HG03103 (cell line): ENCODE results near the gene PHLDB3.
"Not testable (repeated sequence)": the region's sequence is repeated elsewhere in the genome, so short reads cannot be mapped to it uniquely, and the experiment has no call there.

Source experiments
- ATAC-seq: cut with Tn5 transposase; IDR thresholded peaks from one replicate; pipeline ENCODE4 v1.9.1; 2021; ENCODE audit warnings: low read depth; ENCODE audit not compliant: unreplicated experiment

Gene PHLDB3

GRCh38 chr19:43527860-43528622 is 23.5 kb upstream of the PHLDB3 start:
- no peak for ATAC-seq

- ATAC-seq: no peak
These were observed 22.6 kb upstream of the PHLDB3 start, which contains the start of gene ETHE1 for GRCh38 chr19:43526884-43527859. Gene ETHE1 (minus strand): TSS chr19:43527201. CDS start chr19:43527177, 24 bp downstream.

- no peak for ATAC-seq
These were observed 21.6 kb upstream of the PHLDB3 start for GRCh38 chr19:43525836-43526771.

GRCh38 chr19:43524922-43525835 is 20.6 kb upstream of the PHLDB3 start:
- ATAC-seq: peak; percentile 39

- ATAC-seq: not testable (repeated sequence)
These were observed 19.1 kb upstream of the PHLDB3 start for GRCh38 chr19:43523696-43524095.

- ATAC-seq: no peak
These were observed 18.4 kb upstream of the PHLDB3 start for GRCh38 chr19:43522929-43523328.

GRCh38 chr19:43519436-43520088 is 15.0 kb upstream of the PHLDB3 start:
- no peak for ATAC-seq

GRCh38 chr19:43518051-43518450 is 13.5 kb upstream of the PHLDB3 start:
- ATAC-seq: no peak

- not testable (repeated sequence) for ATAC-seq
These were observed 7.9 kb upstream of the PHLDB3 start for GRCh38 chr19:43512399-43512798.

GRCh38 chr19:43511324-43511723 is 6.8 kb upstream of the PHLDB3 start:
- no peak for ATAC-seq

- no peak for ATAC-seq
These were observed 6.2 kb upstream of the PHLDB3 start for GRCh38 chr19:43510713-43511112.

- ATAC-seq: no peak
These were observed 3.3 kb upstream of the PHLDB3 start for GRCh38 chr19:43507880-43508279.

- ATAC-seq: no peak
These were observed 2.1 kb upstream of the PHLDB3 start for GRCh38 chr19:43506629-43507028.

- ATAC-seq: no peak
These were observed 1.4 kb upstream of the PHLDB3 start for GRCh38 chr19:43505941-43506340.

- ATAC-seq: no peak
These were observed 575 bp upstream of the PHLDB3 start for GRCh38 chr19:43505186-43505456.

GRCh38 chr19:43503501-43504425 is 783 bp downstream of the PHLDB3 start:
- ATAC-seq: peak; percentile 83

- ATAC-seq: no peak
These were observed 2.0 kb downstream of the PHLDB3 start for GRCh38 chr19:43502419-43502976.
